Liver (tissue), 9 donors: ENCODE results near the gene PTN. TPM values are rescaled to one million over a fixed set of nuclear protein-coding genes. Genes with fewer than 3 reads are reported as not detected.

Source experiments
- DNase-seq: peaks from one replicate; pipeline ENCODE4 v3.0.0-alpha.2; 2017; ENCODE audit warnings: low spot score
- H3K27ac ChIP-seq, 2 donors: one replicate each; pipeline ENCODE4 v1.7.0; 2013; ENCODE audit warnings: inconsistent platforms in 2 of 2, low read length in 2 of 2, control low read depth in 1 of 2, low read depth in 1 of 2, mild to moderate bottlenecking in 1 of 2
- H3K27me3 ChIP-seq, 4 donors: one replicate each; pipeline versions ENCODE4 v1.6.1 to v1.7.0; 2013; ENCODE audit warnings: low read length in 3 of 4, inconsistent platforms in 1 of 4, mild to moderate bottlenecking in 1 of 4, moderate library complexity in 1 of 4; ENCODE audit not compliant: control insufficient read depth in 4 of 4, insufficient read depth in 4 of 4
- H3K36me3 ChIP-seq, 4 donors: one replicate each; pipeline versions ENCODE4 v1.6.1 to v1.7.0; 2013; ENCODE audit warnings: low read length in 3 of 4, mild to moderate bottlenecking in 3 of 4, low read depth in 1 of 4, moderate library complexity in 1 of 4; ENCODE audit not compliant: control insufficient read depth in 4 of 4, insufficient read depth in 3 of 4
- H3K4me1 ChIP-seq, 4 donors: one replicate each; pipeline versions ENCODE4 v1.6.1 to v1.7.0; 2013; ENCODE audit warnings: low read length in 3 of 4, mild to moderate bottlenecking in 3 of 4, moderate library complexity in 1 of 4; ENCODE audit not compliant: control insufficient read depth in 4 of 4, insufficient read depth in 4 of 4
- H3K4me3 ChIP-seq, 3 donors: one replicate each; pipeline versions ENCODE4 v1.6.1 to v1.7.0; 2013; ENCODE audit warnings: low read length in 3 of 3, control low read depth in 1 of 3, low read depth in 1 of 3, mild to moderate bottlenecking in 1 of 3
- H3K9ac ChIP-seq, 2 donors: one replicate each; pipeline ENCODE4 v1.7.0; 2013; ENCODE audit warnings: low read length in 2 of 2, mild to moderate bottlenecking in 2 of 2, moderate library complexity in 2 of 2, control low read depth in 1 of 2, low read depth in 1 of 2
- H3K9me3 ChIP-seq, 4 donors: one replicate each; pipeline versions ENCODE4 v1.6.1 to v1.7.0; 2013; ENCODE audit warnings: low read length in 3 of 4; ENCODE audit not compliant: control insufficient read depth in 4 of 4
- EGR1 ChIP-seq, 2 donors: IDR thresholded peaks; 2 replicates each; pipeline ENCODE4 v1.6.1; 2016 to 2018; ENCODE audit warnings: antibody characterized with exemption in 2 of 2, low read depth in 2 of 2
- FOXA1 ChIP-seq: IDR thresholded peaks from 2 replicates; pipeline ENCODE4 v1.6.1; 2016; ENCODE audit warnings: antibody characterized with exemption
- FOXA2 ChIP-seq: IDR thresholded peaks from 2 replicates; pipeline ENCODE4 v1.6.1; 2016; ENCODE audit warnings: antibody characterized with exemption
- GABPA ChIP-seq, 2 donors: IDR thresholded peaks in 1 of 2; conservative IDR thresholded peaks in 1 of 2; 2 replicates each; pipeline ENCODE4 v1.6.1; 2016; ENCODE audit warnings: antibody characterized with exemption in 2 of 2, mild to moderate bottlenecking in 1 of 2, moderate library complexity in 1 of 2
- HNF4A ChIP-seq, 2 donors: conservative IDR thresholded peaks; 2 replicates each; pipeline ENCODE4 v1.6.1; 2016; ENCODE audit warnings: antibody characterized with exemption in 2 of 2, mild to moderate bottlenecking in 2 of 2
- HNF4G ChIP-seq: IDR thresholded peaks from 2 replicates; pipeline ENCODE4 v1.6.1; 2016; ENCODE audit warnings: antibody characterized with exemption
- JUND ChIP-seq, 2 donors: IDR thresholded peaks; 2 replicates each; pipeline ENCODE4 v1.6.1; 2016; ENCODE audit warnings: antibody characterized with exemption in 2 of 2
- NR2F2 ChIP-seq: IDR thresholded peaks from 2 replicates; pipeline ENCODE4 v1.6.1; 2016; ENCODE audit warnings: antibody characterized with exemption
- RAD21 ChIP-seq, 2 donors: IDR thresholded peaks; 2 replicates each; pipeline ENCODE4 v1.6.1; 2016; ENCODE audit warnings: antibody characterized with exemption in 2 of 2, mild to moderate bottlenecking in 2 of 2
- RXRA ChIP-seq, 2 donors: IDR thresholded peaks; 2 replicates each; pipeline ENCODE4 v1.6.1; 2017 to 2018; ENCODE audit warnings: antibody characterized with exemption in 2 of 2, mild to moderate bottlenecking in 1 of 2
- SP1 ChIP-seq: IDR thresholded peaks from 2 replicates; pipeline ENCODE4 v1.6.1; 2018; ENCODE audit warnings: antibody characterized with exemption, mild to moderate bottlenecking
- TAF1 ChIP-seq: conservative IDR thresholded peaks from 2 replicates; pipeline ENCODE4 v1.6.1; 2016; ENCODE audit warnings: antibody characterized with exemption, mild to moderate bottlenecking
- YY1 ChIP-seq: IDR thresholded peaks from 2 replicates; pipeline ENCODE4 v1.6.1; 2016; ENCODE audit warnings: antibody characterized with exemption, mild to moderate bottlenecking
- WGBS: extraction: QIAGEN DNeasy Blood & Tissue Kit; methylation state at CpG from one replicate; pipeline ENCODE4 v1.1.7; 2013; 5-methylcytosine and 5-hydroxymethylcytosine counted together
- polyA plus RNA-seq, 2 donors: library from polyadenylated mRNA; stranded (reverse) in 1 of 2; unstranded in 1 of 2; fragments of 200-250 nt in 1 of 2; fragments of >200 nt in 1 of 2; fragmentation: Nextera tagmentation in 1 of 2; extraction: Ambion mirVana in 1 of 2; gene quantifications; one replicate each; pipeline versions ENCODE4 v1.2.1 to v1.2.3, GENCODE V29; 2013 to 2015
- total RNA-seq, 2 donors: library from RNA; depleted of rRNA; stranded (reverse); fragments of >200 nt; gene quantifications; one replicate each; pipeline ENCODE4 v1.2.3, GENCODE V29; 2014
- TF ChIP-seq, protein P1 (sequence below): IDR thresholded peaks from 2 replicates; pipeline ENCODE4 v1.6.1; 2016; ENCODE audit warnings: antibody characterized with exemption
- TF ChIP-seq, protein P2 (sequence below): IDR thresholded peaks from 2 replicates; pipeline ENCODE4 v1.6.1; 2016; ENCODE audit warnings: antibody characterized with exemption
- TF ChIP-seq, protein P3 (sequence below): IDR thresholded peaks from 2 replicates; pipeline ENCODE4 v1.6.1; 2016; ENCODE audit warnings: antibody characterized with exemption
- TF ChIP-seq, protein P4 (sequence below): fragments of 150-350 bp; IDR thresholded peaks from 2 replicates; pipeline ENCODE4 v1.5.1; 2017; ENCODE audit warnings: improper control_type of control experiment, low read depth, low read length; ENCODE audit not compliant: missing input control
- TF ChIP-seq, protein P5 (sequence below): IDR thresholded peaks from 2 replicates; pipeline ENCODE4 v1.6.1; 2016; ENCODE audit warnings: antibody characterized with exemption, mild to moderate bottlenecking
- donor health status: healthy.
- donor health status: healthy.
- donor health status: healthy.
- donor health status: healthy.
- donor health status: healthy.

Gene PTN
- total and polyA plus RNA-seq, 4 donors, result 0.50 to 4.8 (median 1.6) TPM

DNA sequence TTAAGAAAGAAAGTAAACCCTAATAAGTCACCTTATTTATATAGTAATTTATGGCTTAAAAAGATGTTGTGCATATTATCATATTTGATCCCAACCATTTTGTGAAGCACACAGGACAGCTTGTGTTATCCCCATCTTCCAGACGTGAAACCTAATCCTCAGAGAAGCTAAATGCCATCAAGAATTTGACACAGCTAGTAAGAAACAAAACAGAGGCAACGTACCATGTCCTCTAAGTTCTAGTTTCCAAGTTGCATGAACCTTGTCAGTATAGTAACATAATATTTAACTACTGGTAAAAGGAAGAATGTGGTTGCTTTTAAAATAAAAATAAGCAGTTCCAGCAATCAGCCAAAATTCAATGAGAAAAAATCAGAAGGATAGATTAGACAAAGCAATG lies 41.5 kb downstream of the PTN start:
- no peak for DNase-seq
- no peak overlapping the region for H3K27ac ChIP-seq
- no peak overlapping the region for H3K4me3 ChIP-seq
- TF ChIP-seq, protein P1, sequence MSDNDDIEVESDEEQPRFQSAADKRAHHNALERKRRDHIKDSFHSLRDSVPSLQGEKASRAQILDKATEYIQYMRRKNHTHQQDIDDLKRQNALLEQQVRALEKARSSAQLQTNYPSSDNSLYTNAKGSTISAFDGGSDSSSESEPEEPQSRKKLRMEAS, result no peak
- TF ChIP-seq RAD21 (IDR thresholded peaks at IDR 0.05), result no peak
- no peak for TF ChIP-seq FOXA1
- TF ChIP-seq, protein P2, sequence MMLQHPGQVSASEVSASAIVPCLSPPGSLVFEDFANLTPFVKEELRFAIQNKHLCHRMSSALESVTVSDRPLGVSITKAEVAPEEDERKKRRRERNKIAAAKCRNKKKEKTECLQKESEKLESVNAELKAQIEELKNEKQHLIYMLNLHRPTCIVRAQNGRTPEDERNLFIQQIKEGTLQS, result no peak
- no peak for TF ChIP-seq YY1
- TF ChIP-seq SP1, result no peak
- TF ChIP-seq, protein P3, sequence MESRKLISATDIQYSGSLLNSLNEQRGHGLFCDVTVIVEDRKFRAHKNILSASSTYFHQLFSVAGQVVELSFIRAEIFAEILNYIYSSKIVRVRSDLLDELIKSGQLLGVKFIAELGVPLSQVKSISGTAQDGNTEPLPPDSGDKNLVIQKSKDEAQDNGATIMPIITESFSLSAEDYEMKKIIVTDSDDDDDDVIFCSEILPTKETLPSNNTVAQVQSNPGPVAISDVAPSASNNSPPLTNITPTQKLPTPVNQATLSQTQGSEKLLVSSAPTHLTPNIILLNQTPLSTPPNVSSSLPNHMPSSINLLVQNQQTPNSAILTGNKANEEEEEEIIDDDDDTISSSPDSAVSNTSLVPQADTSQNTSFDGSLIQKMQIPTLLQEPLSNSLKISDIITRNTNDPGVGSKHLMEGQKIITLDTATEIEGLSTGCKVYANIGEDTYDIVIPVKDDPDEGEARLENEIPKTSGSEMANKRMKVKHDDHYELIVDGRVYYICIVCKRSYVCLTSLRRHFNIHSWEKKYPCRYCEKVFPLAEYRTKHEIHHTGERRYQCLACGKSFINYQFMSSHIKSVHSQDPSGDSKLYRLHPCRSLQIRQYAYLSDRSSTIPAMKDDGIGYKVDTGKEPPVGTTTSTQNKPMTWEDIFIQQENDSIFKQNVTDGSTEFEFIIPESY, result no peak
- no peak for TF ChIP-seq RXRA (IDR thresholded peaks at IDR 0.05)
- TF ChIP-seq, protein P4, sequence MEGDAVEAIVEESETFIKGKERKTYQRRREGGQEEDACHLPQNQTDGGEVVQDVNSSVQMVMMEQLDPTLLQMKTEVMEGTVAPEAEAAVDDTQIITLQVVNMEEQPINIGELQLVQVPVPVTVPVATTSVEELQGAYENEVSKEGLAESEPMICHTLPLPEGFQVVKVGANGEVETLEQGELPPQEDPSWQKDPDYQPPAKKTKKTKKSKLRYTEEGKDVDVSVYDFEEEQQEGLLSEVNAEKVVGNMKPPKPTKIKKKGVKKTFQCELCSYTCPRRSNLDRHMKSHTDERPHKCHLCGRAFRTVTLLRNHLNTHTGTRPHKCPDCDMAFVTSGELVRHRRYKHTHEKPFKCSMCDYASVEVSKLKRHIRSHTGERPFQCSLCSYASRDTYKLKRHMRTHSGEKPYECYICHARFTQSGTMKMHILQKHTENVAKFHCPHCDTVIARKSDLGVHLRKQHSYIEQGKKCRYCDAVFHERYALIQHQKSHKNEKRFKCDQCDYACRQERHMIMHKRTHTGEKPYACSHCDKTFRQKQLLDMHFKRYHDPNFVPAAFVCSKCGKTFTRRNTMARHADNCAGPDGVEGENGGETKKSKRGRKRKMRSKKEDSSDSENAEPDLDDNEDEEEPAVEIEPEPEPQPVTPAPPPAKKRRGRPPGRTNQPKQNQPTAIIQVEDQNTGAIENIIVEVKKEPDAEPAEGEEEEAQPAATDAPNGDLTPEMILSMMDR, result no peak
- no peak for TF ChIP-seq TAF1
- TF ChIP-seq HNF4A (conservative IDR thresholded peaks at IDR 0.05), result no peak
- no peak for TF ChIP-seq HNF4G
- TF ChIP-seq JUND (IDR thresholded peaks at IDR 0.05), result no peak
- TF ChIP-seq EGR1 (IDR thresholded peaks at IDR 0.05; ENCODE audit: low read depth in 2 of 2), result no peak
- TF ChIP-seq GABPA (IDR thresholded peaks at IDR 0.05 in 1 of 2, conservative IDR thresholded peaks at IDR 0.05 in 1 of 2), result no peak
- no peak for TF ChIP-seq NR2F2
- TF ChIP-seq, protein P5, sequence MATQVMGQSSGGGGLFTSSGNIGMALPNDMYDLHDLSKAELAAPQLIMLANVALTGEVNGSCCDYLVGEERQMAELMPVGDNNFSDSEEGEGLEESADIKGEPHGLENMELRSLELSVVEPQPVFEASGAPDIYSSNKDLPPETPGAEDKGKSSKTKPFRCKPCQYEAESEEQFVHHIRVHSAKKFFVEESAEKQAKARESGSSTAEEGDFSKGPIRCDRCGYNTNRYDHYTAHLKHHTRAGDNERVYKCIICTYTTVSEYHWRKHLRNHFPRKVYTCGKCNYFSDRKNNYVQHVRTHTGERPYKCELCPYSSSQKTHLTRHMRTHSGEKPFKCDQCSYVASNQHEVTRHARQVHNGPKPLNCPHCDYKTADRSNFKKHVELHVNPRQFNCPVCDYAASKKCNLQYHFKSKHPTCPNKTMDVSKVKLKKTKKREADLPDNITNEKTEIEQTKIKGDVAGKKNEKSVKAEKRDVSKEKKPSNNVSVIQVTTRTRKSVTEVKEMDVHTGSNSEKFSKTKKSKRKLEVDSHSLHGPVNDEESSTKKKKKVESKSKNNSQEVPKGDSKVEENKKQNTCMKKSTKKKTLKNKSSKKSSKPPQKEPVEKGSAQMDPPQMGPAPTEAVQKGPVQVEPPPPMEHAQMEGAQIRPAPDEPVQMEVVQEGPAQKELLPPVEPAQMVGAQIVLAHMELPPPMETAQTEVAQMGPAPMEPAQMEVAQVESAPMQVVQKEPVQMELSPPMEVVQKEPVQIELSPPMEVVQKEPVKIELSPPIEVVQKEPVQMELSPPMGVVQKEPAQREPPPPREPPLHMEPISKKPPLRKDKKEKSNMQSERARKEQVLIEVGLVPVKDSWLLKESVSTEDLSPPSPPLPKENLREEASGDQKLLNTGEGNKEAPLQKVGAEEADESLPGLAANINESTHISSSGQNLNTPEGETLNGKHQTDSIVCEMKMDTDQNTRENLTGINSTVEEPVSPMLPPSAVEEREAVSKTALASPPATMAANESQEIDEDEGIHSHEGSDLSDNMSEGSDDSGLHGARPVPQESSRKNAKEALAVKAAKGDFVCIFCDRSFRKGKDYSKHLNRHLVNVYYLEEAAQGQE, result no peak
- no peak for TF ChIP-seq FOXA2
- H3K36me3 ChIP-seq, result no peaks in the 10 kb centered on the region
- H3K9me3 ChIP-seq, result no peaks in the 10 kb centered on the region
- H3K27me3 ChIP-seq, result no peaks in the 10 kb centered on the region
- no peak overlapping the region for H3K9ac ChIP-seq
- peaks cover 3 to 34% (median 20%) of the 10 kb centered on the region in 4 donors for H3K4me1 ChIP-seq
- WGBS, result 73% methylated on average over 2 of the region's 2 CpGs
